HG02642 (cell line): ENCODE measurements around the gene CNOT1.
"Not testable (repeated sequence)": the region's sequence is repeated elsewhere in the genome, so short reads cannot be mapped to it uniquely, and the experiment has no call there.

Experiments
- ATAC-seq: cut with Tn5 transposase; IDR thresholded peaks from one replicate; pipeline ENCODE4 v1.9.1; 2021; ENCODE audit warnings: mild to moderate bottlenecking; ENCODE audit not compliant: unreplicated experiment, poor library complexity

The CNOT1 gene

GRCh38 chr16:58584831-58585505, 44.7 kb downstream of the CNOT1 start:
- no peak for ATAC-seq

GRCh38 chr16:58582971-58583765, 46.5 kb downstream of the CNOT1 start:
- ATAC-seq: no peak

GRCh38 chr16:58582133-58582532, 47.5 kb downstream of the CNOT1 start:
- no peak for ATAC-seq

GRCh38 chr16:58579587-58579986, 50.0 kb downstream of the CNOT1 start:
- ATAC-seq: no peak

GRCh38 chr16:58578642-58579041, 51.0 kb downstream of the CNOT1 start:
- no peak for ATAC-seq

- no peak for ATAC-seq
Observed at GRCh38 chr16:58577141-58577540, 52.5 kb downstream of the CNOT1 start.

GRCh38 chr16:58574895-58575294, 54.7 kb downstream of the CNOT1 start:
- no peak for ATAC-seq

- ATAC-seq: not testable (repeated sequence)
Observed at GRCh38 chr16:58565697-58566096, 63.9 kb downstream of the CNOT1 start.

- ATAC-seq: no peak
Observed at GRCh38 chr16:58563775-58564174, 65.9 kb downstream of the CNOT1 start.

GRCh38 chr16:58563235-58563634, 66.4 kb downstream of the CNOT1 start:
- no peak for ATAC-seq

- no peak for ATAC-seq
Observed at GRCh38 chr16:58556678-58557077, 72.9 kb downstream of the CNOT1 start.

- ATAC-seq: no peak
Observed at GRCh38 chr16:58551496-58551895, 78.1 kb downstream of the CNOT1 start.

- no peak for ATAC-seq
Observed at GRCh38 chr16:58548378-58548777, 81.2 kb downstream of the CNOT1 start.

GRCh38 chr16:58543685-58544084, 85.9 kb downstream of the CNOT1 start:
- no peak for ATAC-seq

GRCh38 chr16:58542291-58542690, 87.3 kb downstream of the CNOT1 start:
- no peak for ATAC-seq

GRCh38 chr16:58541711-58542110, 87.9 kb downstream of the CNOT1 start:
- no peak for ATAC-seq

- no peak for ATAC-seq
Observed at GRCh38 chr16:58537124-58537906, 92.3 kb downstream of the CNOT1 start.

GRCh38 chr16:58536278-58536677, 93.3 kb downstream of the CNOT1 start:
- ATAC-seq: no peak

GRCh38 chr16:58535100-58535499, 94.5 kb downstream of the CNOT1 start:
- ATAC-seq: no peak

- no peak for ATAC-seq
Observed at GRCh38 chr16:58533751-58534470, 95.7 kb downstream of the CNOT1 start.
